ENCODE data around the gene WWOX.

The WWOX gene

DNA sequence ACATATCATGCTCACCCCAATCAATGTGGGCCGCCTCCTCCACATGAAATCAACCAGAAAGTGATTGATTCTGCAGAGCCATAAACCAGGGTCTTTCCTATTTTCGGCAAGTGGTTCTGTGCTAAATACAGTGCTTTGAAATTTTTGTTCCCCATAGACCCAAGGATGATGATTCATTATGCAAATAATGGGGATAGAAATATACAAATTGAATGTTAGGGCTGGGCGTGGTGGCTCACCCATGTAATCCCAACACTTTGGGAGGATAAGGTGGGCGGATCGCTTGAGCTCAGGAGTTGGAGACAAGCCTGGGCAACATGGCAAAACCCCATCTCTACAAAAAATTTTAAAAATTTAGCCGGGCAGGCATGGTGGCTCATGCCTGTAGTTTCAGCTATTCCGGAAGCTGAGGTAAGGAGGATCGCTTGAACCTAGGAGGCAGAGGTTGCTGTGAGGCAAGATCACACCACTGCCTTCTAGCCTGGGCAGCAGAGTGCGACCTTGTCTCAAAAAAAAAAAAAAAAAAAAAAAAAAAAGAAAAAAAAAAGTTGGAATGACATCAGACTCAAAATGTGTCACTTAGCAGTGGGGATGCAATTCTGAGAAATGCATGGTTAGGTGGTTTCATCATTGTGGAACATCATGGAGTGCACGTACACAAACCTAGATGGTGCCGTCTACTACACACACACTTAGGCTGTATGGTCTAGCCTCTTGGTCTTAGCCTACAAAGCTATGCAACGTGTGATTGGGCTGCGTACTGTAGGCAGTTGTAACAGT lies 919.4 kb downstream of the WWOX start:
- TF ChIP-seq, protein P1, sequence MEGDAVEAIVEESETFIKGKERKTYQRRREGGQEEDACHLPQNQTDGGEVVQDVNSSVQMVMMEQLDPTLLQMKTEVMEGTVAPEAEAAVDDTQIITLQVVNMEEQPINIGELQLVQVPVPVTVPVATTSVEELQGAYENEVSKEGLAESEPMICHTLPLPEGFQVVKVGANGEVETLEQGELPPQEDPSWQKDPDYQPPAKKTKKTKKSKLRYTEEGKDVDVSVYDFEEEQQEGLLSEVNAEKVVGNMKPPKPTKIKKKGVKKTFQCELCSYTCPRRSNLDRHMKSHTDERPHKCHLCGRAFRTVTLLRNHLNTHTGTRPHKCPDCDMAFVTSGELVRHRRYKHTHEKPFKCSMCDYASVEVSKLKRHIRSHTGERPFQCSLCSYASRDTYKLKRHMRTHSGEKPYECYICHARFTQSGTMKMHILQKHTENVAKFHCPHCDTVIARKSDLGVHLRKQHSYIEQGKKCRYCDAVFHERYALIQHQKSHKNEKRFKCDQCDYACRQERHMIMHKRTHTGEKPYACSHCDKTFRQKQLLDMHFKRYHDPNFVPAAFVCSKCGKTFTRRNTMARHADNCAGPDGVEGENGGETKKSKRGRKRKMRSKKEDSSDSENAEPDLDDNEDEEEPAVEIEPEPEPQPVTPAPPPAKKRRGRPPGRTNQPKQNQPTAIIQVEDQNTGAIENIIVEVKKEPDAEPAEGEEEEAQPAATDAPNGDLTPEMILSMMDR (IDR thresholded peaks at IDR 0.05; ENCODE audit: low read depth, low read length): no peak
- no peak for DNase-seq (ENCODE audit: low read depth in 2 of 2)
- H3K4me3 ChIP-seq (replicated peaks in 1 of 2; ENCODE audit: low read depth in 2 of 2, low read length in 2 of 2): no peak overlapping the region

DNA sequence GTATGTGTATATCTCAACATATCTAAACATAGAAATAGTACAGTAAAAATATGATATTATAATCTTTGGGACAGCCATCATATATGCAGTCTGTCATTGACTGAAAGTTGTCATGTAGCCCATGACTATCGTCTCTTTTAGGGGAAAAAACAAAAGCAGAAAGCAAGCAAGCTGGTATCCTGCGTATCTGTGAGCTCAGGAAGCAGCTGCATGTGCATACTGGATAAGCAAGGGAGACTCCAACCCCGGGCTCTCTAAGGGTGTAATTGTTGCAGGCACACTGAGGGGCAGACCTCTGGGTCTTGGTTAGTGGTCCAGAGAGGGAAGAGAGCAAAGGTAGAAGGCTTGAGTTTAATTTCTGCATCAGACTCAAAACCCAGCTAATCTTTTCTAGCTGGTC lies 920.0 kb downstream of the WWOX start:
- no peak for DNase-seq (ENCODE audit: low read depth in 2 of 2)
- H3K4me3 ChIP-seq (replicated peaks in 1 of 2; ENCODE audit: low read depth in 2 of 2, low read length in 2 of 2): no peak overlapping the region
- TF ChIP-seq, protein P1 (IDR thresholded peaks at IDR 0.05; ENCODE audit: low read depth, low read length): no peak

DNA sequence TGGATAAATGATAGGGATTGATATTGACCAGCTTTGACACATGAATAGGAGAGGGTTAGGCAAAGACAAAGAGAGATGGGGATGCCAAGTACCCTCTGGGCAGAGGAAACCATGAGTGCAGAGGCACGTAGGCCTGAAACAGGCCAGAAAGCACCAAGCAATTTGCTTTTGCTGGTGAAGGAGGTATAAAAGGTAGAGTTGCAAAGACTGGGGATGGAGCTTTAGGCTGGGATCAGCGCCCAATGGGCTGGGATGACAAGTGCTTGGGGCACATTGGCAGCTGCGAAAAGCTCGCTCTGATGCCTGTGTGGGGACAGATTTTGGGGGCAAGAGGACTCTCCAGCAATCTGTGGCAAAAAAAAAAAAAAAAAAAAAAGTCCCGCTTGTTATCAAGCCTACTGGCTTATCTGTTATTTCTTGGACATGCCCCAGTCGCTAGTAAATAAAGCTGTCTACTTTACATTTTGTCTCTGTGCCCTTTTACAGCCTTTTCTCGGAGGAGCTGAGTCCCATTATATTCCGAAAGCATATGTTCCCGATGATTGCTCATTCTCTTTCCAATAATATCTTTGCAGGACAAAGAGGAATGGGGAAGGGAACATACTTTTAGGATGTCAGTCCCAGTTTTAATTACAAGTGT lies 922.7 kb downstream of the WWOX start:
- DNase-seq (ENCODE audit: low read depth in 2 of 2): no peak
- H3K4me3 ChIP-seq (replicated peaks in 1 of 2; ENCODE audit: low read depth in 2 of 2, low read length in 2 of 2): no peak overlapping the region
- TF ChIP-seq, protein P1 (IDR thresholded peaks at IDR 0.05; ENCODE audit: low read depth, low read length): no peak

DNA sequence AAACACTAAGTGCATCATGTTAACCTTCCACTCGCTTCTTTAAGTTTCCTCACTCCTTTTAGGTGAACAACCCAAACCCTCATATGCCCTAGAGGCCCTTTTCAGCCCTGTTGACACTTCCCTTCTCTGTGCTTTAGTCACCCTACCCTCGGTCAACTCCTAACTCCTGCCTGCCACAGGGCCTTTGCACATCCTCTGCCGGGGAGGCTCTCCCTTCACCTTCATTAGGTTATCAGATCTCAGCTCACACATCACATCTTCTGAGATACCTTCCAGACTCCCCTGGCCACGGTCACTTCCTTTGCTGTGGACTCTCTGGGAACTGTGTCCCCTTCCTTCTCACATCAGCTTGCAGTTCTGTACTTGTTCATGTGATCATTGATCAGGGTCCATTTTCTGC lies 926.7 kb downstream of the WWOX start:
- TF ChIP-seq, protein P1 (IDR thresholded peaks at IDR 0.05; ENCODE audit: low read depth, low read length): no peak
- DNase-seq (ENCODE audit: low read depth in 2 of 2): no peak
- no peak overlapping the region for H3K4me3 ChIP-seq (replicated peaks in 1 of 2; ENCODE audit: low read depth in 2 of 2, low read length in 2 of 2)

DNA sequence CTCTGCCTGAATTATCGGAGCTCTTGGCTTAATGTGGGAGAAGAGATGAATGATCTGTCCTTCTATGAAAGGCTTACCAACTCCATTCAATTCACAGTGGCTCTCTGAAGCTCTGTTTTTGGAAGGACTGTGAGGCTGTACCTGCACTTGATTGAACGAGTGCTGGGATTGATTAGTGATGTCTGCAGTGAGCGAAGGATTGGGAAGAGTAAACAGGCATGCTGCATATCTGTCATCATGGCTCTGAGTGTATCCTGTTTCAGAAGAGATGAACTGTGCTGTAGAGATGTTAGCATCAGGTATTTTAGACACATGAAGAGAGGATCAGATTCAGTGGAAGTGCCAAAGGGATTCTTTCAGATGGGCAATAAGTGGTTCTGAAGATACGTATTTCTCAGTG lies 937.1 kb downstream of the WWOX start:
- no peak for DNase-seq (ENCODE audit: low read depth in 2 of 2)
- TF ChIP-seq, protein P1 (IDR thresholded peaks at IDR 0.05; ENCODE audit: low read depth, low read length): no peak
- no peak overlapping the region for H3K4me3 ChIP-seq (replicated peaks in 1 of 2; ENCODE audit: low read depth in 2 of 2, low read length in 2 of 2)

DNA sequence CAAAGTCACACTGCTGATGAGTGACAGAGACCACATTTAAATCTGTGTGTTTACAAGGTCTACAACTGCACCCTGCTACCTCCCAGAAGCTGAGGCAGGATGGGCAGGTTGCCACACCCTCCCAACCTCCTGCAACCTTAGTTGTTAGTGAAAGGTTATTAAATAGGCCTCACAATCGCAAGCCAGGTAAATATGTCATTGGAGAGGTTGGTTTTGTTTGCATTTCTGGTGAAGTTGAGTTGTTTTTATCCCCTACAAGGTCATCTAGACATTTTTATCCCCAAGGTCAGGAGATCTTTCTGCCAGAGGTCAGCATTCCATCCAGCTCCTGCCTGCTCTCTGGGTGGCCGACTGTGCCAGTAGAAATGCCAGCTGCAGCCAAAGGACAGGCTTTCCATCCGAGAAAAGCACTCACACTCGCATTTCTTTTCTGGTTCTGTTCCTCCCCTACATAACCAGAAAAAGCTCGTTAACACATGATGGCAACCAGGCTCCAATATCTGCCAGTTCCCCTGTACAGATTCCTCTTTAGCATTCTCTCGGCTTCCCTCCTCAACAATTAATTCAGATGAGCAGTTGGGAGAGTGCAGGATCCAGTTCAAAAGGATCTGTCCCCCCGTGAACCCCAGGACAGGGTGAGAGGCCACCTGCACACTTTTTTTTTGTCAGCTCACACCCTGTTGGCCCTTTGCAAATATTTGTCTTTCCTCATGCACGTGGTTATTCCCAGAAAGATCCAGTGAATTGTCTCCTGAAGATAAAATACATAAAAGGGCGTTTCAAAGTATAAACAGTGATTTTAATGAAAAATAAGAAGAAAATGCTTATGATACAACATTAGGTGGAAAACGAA lies 938.3 kb downstream of the WWOX start:
- TF ChIP-seq, protein P1 (IDR thresholded peaks at IDR 0.05; ENCODE audit: low read depth, low read length): no peak
- no peak overlapping the region for H3K4me3 ChIP-seq (replicated peaks in 1 of 2; ENCODE audit: low read depth in 2 of 2, low read length in 2 of 2)

More for the DNA sequence above, 938.3 kb downstream of the WWOX start:
- DNase-seq (ENCODE audit: low read depth in 2 of 2): no peak
